HG03457 (cell line): ENCODE results near the gene VDR.

Source experiments
- ATAC-seq: cut with Tn5 transposase; IDR thresholded peaks from one replicate; pipeline ENCODE4 v1.9.1; 2021; ENCODE audit warnings: moderate number of reproducible peaks; ENCODE audit not compliant: unreplicated experiment

Gene VDR

GRCh38 chr12:47896022-47896421 lies 8.8 kb downstream of the VDR start:
- ATAC-seq: no peak

GRCh38 chr12:47894652-47895051 lies 10.1 kb downstream of the VDR start:
- ATAC-seq: no peak

- no peak for ATAC-seq
These were observed 10.7 kb downstream of the VDR start for GRCh38 chr12:47894068-47894467.

- ATAC-seq: no peak
These were observed 12.0 kb downstream of the VDR start for GRCh38 chr12:47892819-47893218.

- no peak for ATAC-seq
These were observed 13.4 kb downstream of the VDR start for GRCh38 chr12:47891356-47891755.

GRCh38 chr12:47889040-47889439 lies 15.8 kb downstream of the VDR start:
- no peak for ATAC-seq

GRCh38 chr12:47888153-47888819 lies 16.5 kb downstream of the VDR start:
- ATAC-seq: no peak

- ATAC-seq: no peak
These were observed 17.3 kb downstream of the VDR start for GRCh38 chr12:47887529-47887928.

- ATAC-seq: no peak
These were observed 18.1 kb downstream of the VDR start for GRCh38 chr12:47886510-47887240.

- no peak for ATAC-seq
These were observed 19.2 kb downstream of the VDR start for GRCh38 chr12:47885566-47885965.

GRCh38 chr12:47885012-47885501 lies 19.7 kb downstream of the VDR start:
- ATAC-seq: peak; percentile 39

- ATAC-seq: no peak
These were observed 20.3 kb downstream of the VDR start for GRCh38 chr12:47884501-47884900.

GRCh38 chr12:47883663-47884195 lies 21.1 kb downstream of the VDR start:
- no peak for ATAC-seq

GRCh38 chr12:47882781-47883546 lies 21.8 kb downstream of the VDR start:
- peak; percentile 66 for ATAC-seq

GRCh38 chr12:47881826-47882427 lies 22.9 kb downstream of the VDR start:
- no peak for ATAC-seq

- ATAC-seq: no peak
These were observed 23.7 kb downstream of the VDR start for GRCh38 chr12:47881051-47881450.

GRCh38 chr12:47878918-47879481 lies 25.8 kb downstream of the VDR start:
- ATAC-seq: no peak

GRCh38 chr12:47878293-47878917 lies 26.4 kb downstream of the VDR start:
- no peak for ATAC-seq

GRCh38 chr12:47877081-47877480 lies 27.7 kb downstream of the VDR start:
- ATAC-seq: no peak

GRCh38 chr12:47876440-47876960 lies 28.3 kb downstream of the VDR start:
- no peak for ATAC-seq
